CD4-positive, alpha-beta T cell treated with Interleukin-10 for 1 hour (primary cell): Measurements from ENCODE around the gene PCDH9.

ENCODE experiments used
- DNase-seq: peaks from one replicate; pipeline ENCODE4 v3.0.0-alpha.2; 2020

PCDH9 gene

GRCh38 chr13:67224148-67224846 lies 5.8 kb downstream of the PCDH9 start:
- DNase-seq = peak; percentile 47

DNA sequence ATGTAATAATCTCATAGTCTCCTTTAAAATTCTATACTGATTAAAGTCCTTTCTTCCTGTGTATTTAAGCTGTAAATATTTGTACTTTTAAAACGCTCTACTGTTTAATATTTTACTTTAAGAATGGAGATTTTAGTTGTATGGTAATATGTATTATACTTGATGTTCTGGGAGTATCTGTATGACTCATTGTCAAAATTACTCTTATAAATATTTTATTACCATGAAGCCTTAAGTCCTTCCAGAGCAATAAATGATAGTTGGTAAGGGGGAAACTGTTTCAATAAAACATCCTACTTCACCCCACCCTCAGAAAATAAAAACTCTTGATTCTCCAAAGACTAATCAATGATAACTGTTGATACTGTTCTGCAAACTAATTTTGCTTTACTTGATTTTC lies 6.4 kb downstream of the PCDH9 start:
- DNase-seq = no peak

GRCh38 chr13:67223024-67223423 lies 7.1 kb downstream of the PCDH9 start:
- no peak for DNase-seq

DNA sequence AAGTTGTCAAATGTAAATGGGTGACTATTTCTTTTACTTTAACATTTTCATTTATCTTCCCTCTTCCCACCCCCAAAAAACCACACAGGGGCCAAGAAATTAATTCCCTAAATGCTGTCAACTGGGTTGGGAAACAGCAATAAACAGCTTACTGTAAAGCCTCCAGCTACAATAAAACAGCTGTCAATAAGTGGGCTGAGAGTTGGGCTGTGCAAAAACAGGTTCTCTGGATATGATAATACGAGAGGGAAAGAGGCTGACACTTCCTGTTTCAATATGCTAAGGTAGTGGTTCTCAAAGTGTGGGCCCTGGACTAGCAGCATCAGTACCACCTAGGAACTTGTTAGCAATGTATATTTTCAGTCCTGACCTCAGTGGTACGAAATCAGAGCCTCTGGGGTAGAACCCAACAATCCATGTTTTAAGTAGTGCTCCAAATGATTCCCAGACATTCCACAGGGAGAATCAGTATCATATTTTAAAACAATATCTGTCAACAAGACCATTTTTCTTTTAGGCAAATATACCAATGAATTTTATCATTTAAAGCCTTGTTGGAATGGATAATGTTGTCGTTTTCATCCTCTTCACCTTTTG lies 8.4 kb downstream of the PCDH9 start:
- DNase-seq = no peak

- DNase-seq = no peak
Measured at GRCh38 chr13:67219113-67219512, 11.0 kb downstream of the PCDH9 start.

DNA sequence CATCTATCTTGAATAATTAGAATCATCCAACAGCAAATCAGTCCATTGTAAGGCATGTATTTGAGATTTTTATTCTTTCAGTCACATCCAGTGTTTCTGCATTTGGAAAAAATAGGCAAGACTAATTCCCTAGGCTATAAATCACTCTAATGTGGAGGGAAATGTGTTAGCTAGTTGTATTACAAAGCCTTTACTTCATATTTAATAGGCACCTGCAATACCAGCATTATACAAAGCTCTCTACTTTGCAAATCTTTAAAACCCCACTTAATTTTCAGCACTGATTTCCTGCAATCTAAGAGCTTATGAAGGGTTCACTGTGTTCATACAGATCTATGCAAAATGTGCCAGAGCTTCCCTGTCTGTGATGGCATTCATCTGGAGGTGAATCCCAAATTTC lies 12.3 kb downstream of the PCDH9 start:
- no peak for DNase-seq

DNA sequence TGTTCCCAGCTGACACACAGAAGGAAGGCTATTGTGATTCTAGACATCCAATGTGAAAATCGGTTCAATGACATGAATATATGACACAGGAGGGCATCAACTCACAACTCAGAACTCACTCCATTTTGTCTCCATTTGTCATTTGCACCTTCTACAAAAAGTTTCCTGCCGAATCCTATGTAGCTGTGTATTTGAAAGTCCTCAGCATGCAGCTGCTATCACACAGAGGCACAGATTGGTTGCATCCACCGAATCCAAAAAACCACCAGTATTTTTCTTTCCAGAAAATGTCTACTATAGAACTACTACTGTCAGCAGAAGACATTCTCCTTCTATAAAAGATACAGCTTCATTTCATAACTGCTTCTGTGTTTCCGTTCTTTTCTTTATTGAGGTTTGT lies 13.3 kb downstream of the PCDH9 start:
- DNase-seq = no peak

DNA sequence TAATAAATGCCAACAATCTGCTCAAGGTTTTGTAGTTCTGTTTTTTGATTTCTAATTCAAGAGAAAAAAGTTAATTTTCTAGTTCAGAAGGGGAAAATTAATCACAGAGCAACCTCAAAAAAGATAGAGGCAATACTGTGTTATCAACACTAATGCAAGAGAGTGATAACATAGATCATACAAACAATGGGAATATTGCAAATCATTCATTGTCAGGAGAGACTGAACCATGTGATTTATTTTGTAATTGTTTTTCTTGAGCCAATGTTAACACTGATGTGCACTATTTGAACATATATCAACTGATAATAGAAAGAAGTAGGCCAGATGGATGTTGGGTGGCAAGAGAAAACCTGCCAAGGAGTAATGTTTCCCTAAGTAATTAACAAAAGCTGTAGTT lies 19.9 kb downstream of the PCDH9 start:
- DNase-seq = no peak

DNA sequence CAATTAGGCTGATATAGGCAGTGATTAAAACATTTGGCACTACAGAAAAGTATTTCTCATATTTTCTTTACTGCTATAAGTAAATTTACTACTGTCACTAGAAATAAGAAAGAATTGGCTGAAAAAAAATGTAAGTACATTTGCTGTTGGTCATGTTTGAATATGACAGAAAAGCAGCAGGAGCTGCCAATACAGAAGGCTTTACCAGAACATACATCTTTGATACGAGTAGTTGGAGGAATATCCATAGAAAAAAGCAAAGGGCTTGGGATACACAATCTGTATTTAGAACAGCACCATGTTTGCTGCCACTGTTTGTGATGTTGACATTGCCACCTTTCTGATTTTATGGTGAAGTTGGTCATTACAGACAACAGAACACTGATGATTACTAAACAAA lies 21.6 kb downstream of the PCDH9 start:
- DNase-seq = no peak

- no peak for DNase-seq
Measured at GRCh38 chr13:67204764-67205163, 25.4 kb downstream of the PCDH9 start.

DNA sequence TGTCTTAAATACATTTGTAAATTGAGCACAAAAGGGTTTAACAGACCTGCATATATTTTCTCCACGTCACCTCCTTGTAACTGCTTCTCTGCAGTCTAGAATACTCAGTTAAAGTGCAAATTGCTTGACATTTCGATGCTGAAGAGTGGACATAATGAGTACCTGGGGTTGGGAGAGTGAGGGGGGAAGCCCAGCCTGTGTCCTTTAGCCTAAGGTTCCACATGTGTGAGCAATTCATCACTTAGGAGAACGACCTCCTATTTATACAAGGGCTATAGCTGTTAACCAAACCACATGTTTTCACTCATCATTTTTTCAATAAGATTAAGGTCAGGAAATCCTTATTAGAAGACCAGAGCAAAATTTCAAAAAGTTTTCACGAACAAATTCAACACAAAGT lies 29.5 kb downstream of the PCDH9 start:
- no peak for DNase-seq

DNA sequence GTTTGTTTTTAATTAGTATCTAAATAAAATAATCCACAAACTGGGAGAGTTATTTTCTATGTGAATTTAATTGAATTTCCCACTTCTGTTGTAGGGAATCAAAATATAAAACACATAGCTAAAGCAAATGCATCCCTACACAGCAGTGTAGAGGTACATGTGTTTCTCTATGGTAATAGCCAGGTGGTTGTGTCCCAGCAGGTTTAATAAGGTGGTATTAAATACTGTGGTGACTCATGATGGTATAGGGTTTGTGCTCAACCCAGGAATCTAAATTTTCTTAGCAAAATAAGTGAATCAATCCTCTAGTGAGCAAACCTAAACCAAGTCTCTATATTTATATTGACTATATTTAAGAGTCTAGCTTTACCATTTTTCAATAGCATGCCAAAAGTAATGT lies 30.0 kb downstream of the PCDH9 start:
- DNase-seq = no peak

DNA sequence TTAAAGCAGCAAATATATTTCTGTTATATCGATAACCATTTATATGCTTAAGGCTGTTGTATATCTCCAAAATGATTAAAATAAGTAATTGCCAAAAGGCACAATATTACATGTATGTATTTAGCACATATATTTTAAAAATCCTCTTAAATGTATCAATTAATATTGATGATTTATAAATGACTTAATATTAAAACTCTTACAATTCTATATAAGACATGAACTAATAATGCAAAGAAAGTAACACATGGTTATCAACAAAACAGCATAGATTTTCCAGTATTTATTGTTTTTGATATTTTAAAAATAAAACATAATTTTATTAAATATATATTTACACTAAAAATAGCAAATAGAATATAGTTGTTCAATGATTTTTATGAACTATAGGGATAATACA lies 32.4 kb downstream of the PCDH9 start:
- DNase-seq = no peak

DNA sequence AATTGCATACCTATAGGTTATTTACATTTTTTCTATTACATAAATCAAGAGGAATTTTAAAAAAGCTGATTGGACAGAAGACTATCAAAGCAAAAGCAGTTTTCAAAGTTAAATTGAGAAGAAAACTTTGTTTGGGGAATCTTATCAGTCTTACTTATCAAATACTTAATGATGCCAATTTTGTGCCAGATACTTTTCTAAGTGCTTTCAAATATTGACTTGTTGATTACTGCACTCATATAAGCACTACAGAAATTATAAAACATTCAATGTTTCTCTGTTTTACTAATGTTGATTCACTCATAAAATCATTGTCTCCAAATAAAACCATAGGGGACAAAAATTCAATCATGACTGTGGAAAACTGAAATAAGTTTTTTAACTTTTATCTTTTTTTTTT lies 36.2 kb downstream of the PCDH9 start:
- no peak for DNase-seq

DNA sequence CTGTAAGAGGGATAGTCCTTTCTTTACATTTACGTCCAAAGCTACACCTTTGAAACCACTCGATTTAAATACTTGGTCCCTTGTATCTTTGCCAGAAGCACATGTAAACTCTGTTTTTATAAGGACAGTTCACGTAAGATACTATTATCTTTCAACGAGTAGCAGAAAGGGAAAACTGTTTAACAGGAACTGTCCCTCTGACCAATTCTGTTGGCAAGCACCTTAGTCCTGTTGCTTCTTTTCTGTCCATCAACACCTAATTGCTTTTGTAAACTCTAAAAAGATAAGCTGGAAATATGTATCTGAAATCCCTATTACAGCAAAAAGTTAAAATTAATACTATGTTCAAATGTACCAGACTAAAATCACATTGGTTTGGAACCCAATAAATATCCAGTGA lies 37.4 kb downstream of the PCDH9 start:
- no peak for DNase-seq

GRCh38 chr13:67186995-67187569 lies 43.1 kb downstream of the PCDH9 start:
- DNase-seq = no peak

DNA sequence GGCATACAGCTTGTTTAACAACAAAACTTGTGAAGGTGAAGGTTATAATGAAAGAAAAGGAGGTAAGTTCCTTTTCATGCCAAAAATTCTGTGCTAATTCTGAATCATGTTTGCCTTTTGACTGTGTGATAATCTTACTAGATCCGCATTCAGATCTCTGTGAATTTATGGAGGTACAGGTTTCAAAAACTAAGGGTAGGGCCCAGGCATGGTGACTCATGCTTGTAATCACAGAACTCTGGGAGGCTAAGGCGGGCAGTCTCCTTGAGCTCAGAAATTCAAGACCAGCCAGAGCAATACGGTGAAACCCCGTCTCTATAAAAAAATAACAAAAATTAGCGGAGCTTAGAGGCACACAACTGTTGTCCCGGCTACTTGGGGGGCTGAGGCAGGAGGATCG lies 45.9 kb downstream of the PCDH9 start:
- no peak for DNase-seq

- DNase-seq = no peak
Measured at GRCh38 chr13:67183151-67183550, 47.0 kb downstream of the PCDH9 start.

DNA sequence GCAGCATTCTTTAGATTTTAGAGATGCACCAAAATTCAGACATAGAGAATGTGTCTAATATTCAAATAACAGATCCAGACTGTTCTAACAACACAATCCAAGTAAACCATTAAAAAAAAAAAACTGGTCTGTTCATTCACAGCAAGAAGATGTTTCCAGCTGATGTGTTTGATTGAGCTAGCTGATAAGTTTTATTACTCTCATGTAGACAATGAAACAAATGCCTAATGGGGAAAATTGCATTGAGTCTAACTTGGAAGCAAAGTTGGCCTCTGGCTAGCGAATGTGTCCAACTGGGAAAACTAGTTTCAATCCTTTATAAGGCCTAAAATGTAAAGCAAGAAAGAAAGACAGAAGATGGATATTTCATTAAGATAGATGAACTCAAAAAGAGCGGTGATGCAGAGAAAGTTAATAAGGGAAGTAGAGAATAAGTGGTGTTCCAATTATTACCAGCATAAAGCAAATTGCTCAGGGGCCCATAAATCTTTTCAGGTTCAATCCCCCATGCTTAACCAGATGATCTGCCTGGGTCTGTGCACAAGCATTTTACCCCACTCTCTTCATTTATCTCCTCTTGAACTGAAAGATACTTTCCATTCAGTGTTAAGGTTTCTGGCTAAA lies 54.2 kb downstream of the PCDH9 start:
- no peak for DNase-seq

DNA sequence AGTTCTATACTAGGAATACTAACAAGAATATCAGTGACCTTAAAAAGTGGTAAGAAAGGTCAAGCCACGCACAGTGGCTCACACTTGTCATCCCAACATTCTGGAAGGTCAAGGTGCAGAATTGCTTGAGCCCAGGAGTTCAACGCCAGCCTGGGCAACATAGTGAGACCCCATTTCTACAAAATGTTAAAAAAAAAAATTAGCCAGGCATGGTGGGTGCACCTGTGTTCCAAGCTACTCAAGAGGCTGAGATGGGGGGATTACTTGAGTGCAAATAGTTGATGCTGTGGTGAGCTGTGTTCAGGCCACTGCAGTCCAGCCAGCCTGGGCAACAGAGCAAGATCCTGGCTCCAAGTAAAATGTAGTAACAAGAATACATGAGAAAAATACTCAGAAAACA lies 61.8 kb downstream of the PCDH9 start:
- DNase-seq = no peak

GRCh38 chr13:67167420-67167819 lies 62.7 kb downstream of the PCDH9 start:
- no peak for DNase-seq

GRCh38 chr13:67161176-67161575 lies 69.0 kb downstream of the PCDH9 start:
- DNase-seq = no peak

DNA sequence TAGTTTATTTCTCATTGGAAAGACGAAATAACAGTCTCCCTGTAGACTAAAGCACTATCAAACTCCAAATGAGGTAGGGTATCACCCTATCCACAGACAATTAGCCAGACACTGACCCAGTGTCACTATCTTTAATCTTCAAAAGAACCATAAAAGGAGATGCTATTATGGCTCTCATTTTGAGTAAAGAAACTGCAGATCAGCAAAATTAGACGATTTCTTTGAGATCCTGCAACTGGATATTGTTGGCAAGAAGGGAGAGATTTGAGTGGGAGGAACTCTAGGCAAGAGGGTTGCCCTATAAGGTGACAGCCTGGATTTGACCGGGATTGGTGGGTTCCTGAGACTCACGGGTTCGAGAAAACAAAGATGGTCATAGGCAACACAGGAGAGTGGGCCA lies 71.2 kb downstream of the PCDH9 start:
- no peak for DNase-seq

GRCh38 chr13:67156723-67157060 lies 73.4 kb downstream of the PCDH9 start:
- no peak for DNase-seq
